Brain microvascular endothelial cell (primary cell): Measurements from ENCODE around the gene TTLL7.

Experiments
- DNase-seq: peaks from one replicate; pipeline ENCODE4 v3.0.0-alpha.2; 2020
- H3K27ac ChIP-seq: fragments of 250-450 bp; sonication (Bioruptor Pico); 2 replicates; pipeline ENCODE4 v1.5.1; 2020; ENCODE audit warnings: mild to moderate bottlenecking, moderate library complexity
- H3K27me3 ChIP-seq: fragments of 250-450 bp; sonication (Bioruptor Pico); replicated peaks from 2 replicates; pipeline ENCODE4 v1.5.1; 2020; ENCODE audit warnings: mild to moderate bottlenecking
- H3K36me3 ChIP-seq: fragments of 250-450 bp; sonication (Bioruptor Pico); replicated peaks from 2 replicates; pipeline ENCODE4 v1.5.1; 2020; ENCODE audit warnings: mild to moderate bottlenecking
- H3K4me3 ChIP-seq: 2 replicates; pipeline ENCODE4 v1.5.1; 2011; ENCODE audit warnings: low read depth, mild to moderate bottlenecking, control low read depth, low read length, moderate library complexity
- CTCF ChIP-seq: IDR thresholded peaks from 2 replicates; pipeline ENCODE4 v1.5.1; 2011; ENCODE audit warnings: low read depth, mild to moderate bottlenecking, moderate library complexity, low read length, control low read depth, inconsistent platforms; ENCODE audit errors: missing control alignments
- in situ Hi-C: cut with HindIII; loops from 2 replicates; pipeline ENCODE4 v1.10.0; 2017; ENCODE audit warnings: low sequenced_read_pairs, low pct_ligation_motif_present

The TTLL7 gene

GRCh38 chr1:83998498-83999315, at the start of gene TTLL7:
Gene TTLL7, minus strand, starts transcription at chr1:83999132. Its CDS starts 46,921 bp downstream, at chr1:83952211.
- Histone ChIP-seq H3K4me3 (peak within 1 kb of the TSS; percentile 70), H3K36me3 (no peaks in the 10 kb centered on the region), H3K27me3 (no peaks in the 10 kb centered on the region), H3K27ac (peak within 1 kb of the TSS; percentile 88)
- TF ChIP-seq CTCF, result no peak
- in situ Hi-C loops, result no loop called here
- peak; percentile 63 for DNase-seq

GRCh38 chr1:84042461-84042860, 43.5 kb upstream of the TTLL7 start:
- Histone ChIP-seq H3K36me3 (no peaks in the 10 kb centered on the region), H3K4me3 (no peak overlapping the region), H3K27ac (no peak overlapping the region), H3K27me3 (no peaks in the 10 kb centered on the region)
- in situ Hi-C loops, result no loop called here
- no peak for DNase-seq
- no peak for TF ChIP-seq CTCF

GRCh38 chr1:84037758-84038611, 39.1 kb upstream of the TTLL7 start:
- no peaks in the 10 kb centered on the region for H3K36me3 ChIP-seq
- H3K27me3 ChIP-seq, result no peaks in the 10 kb centered on the region
- no peak for DNase-seq
- no peak overlapping the region for H3K27ac ChIP-seq
- H3K4me3 ChIP-seq, result no peak overlapping the region
- no peak for TF ChIP-seq CTCF
- in situ Hi-C loops, result no loop called here

- TF ChIP-seq CTCF, result no peak
- no peak for DNase-seq
- in situ Hi-C loops, result no loop called here
- Histone ChIP-seq H3K27ac (no peak overlapping the region), H3K36me3 (no peaks in the 10 kb centered on the region), H3K27me3 (no peaks in the 10 kb centered on the region), H3K4me3 (no peak overlapping the region)
Observed at GRCh38 chr1:84031802-84032327, 32.9 kb upstream of the TTLL7 start.

- Histone ChIP-seq H3K27ac (no peak overlapping the region), H3K27me3 (no peaks in the 10 kb centered on the region), H3K36me3 (no peaks in the 10 kb centered on the region), H3K4me3 (no peak overlapping the region)
- DNase-seq, result no peak
- no peak for TF ChIP-seq CTCF
- in situ Hi-C loops, result no loop called here
Observed at GRCh38 chr1:84027368-84027767, 28.4 kb upstream of the TTLL7 start.
